Measurements from ENCODE around the gene DCAF5.

The DCAF5 gene

DNA sequence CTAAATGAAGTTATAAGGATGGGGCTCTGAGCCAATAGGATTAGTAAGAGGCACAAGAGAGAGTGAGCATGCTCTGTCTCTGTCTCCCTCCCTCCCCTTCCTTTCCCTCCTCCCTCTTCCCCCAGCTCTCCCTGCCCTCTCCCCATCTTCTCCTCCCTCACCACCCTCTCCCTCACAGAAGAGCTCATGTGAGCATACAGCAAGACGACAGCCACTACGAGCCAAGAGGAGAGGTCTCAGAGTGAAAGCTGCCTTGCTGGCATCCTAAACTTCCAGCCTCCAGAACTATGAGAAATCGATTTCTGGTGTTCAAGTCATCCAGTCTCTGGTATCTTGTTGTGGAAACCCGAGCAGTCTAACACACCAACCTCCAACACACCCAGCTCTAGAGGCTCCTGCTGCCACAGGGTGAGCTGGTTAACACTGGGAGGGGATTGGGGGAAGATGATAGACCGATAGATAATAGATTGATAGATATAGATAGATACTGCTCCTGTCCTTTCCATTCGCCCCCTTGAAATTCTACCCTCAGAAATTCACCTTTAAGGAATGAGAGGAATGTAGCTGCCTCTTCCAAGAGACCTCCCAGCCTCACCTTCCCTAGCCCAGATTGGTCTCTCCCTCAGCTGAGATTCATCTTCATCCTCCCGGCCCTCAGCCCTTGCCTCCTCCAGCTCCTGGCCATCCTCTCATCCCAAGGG lies 148.0 kb downstream of the DCAF5 start:
- DNase-seq (ENCODE audit: low read depth in 2 of 2) = no peak

DNA sequence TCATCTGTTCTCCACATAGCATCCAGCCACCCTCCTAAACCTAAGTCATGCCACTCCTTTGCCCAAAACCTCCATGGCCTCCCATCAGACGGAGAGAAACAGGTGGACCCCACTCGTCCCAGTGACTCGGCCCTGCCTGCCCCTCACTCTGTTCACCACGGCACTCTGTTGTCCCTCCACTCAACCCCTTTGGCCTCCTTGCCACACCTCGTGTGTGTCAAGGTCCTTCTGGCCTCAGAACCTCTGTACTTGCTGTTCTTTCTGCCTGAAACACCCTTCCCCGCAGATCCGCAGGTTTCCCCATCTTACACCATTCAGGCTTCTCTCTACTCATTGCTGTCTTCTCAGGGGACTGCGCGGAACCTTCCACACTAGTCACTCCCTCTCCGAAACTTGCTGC lies 149.3 kb downstream of the DCAF5 start:
- DNase-seq (ENCODE audit: low read depth in 2 of 2) = no peak

DNA sequence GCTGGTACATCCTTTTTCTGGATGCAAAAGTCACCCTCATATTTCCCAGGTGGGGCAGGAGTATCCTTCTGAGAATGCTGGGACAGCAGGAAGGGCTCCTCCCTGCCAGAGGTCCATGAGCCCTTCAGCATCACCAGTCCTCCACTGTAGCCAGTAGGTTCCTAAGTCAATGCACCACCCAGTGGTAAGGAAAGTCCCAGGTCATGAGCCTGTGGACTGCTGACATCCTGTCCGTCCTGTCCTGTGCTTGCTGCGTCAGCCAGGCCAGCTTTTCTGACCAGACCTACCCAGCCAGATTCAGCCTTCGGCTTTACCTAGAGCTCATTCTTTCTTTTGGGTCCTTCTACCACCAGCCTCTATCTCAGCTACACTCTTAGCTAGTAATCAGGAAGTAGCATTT lies 150.8 kb downstream of the DCAF5 start:
- no peak for DNase-seq (ENCODE audit: low read depth in 2 of 2)

DNA sequence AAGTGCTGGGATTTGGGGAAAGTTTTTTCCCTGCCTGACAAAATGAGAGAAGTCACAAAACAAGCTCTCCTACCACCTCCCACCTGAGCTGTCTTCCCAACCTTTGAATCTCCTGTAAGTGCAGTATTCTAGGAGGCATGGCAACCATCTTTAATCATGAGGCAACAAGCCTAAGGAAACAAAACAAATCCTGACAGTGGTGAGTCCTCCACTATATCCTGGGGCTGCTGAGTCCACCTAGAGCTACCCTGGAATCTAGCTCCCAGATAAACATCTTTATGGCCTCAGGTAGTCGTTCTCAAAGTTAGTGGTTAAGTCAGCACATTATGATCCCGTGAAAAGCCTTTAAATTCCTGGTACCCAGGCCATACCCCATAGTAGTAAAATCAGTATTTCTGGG lies 151.5 kb downstream of the DCAF5 start:
- DNase-seq (ENCODE audit: low read depth in 2 of 2) = no peak
